Measurements from ENCODE around the gene GPR160. TPM values are rescaled to one million over a fixed set of nuclear protein-coding genes. Genes with fewer than 3 reads are reported as not detected.

GPR160 gene
- total and polyA plus RNA-seq, 9 of the 15 experiments (the other 6 are each of a cell fraction or from before 2014, with no cell fraction given), result 1.3 to 10.5 (median 8.3) TPM

DNA sequence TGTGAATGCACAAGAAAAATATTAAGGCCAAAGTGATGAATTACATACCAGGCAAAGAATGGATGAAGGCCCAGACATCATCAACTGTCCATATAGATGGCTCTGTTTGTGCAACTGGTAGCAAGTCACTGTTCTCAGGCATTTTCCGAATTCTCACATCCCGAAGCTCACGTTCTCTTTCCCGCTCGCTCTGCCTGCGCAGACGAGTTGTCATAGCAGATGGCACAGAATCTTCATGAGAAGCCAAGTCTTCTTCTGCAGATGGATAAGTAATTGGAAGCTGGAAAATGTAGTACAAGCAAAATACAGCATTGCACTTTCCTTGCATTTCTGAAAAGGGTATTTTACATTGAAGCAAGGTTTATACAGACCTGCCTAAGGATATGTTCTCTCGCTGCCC lies 64.6 kb downstream of the GPR160 start:
- FAIRE-seq (no peak), DNase-seq (ENCODE audit: extremely low read depth in 1 of 4, low spot score in 3 of 4) (no peak), ATAC-seq (no peak)
- H3K4me1 ChIP-seq (replicated peaks in 1 of 2; ENCODE audit: control insufficient read depth in 2 of 2, insufficient read depth in 2 of 2, low read length in 2 of 2), result no peaks in the 10 kb centered on the region
- in situ Hi-C loops (cut with MboI), result no loop called here
- intact Hi-C loops (cut with micrococcal nuclease), result no loop called here
- no peak overlapping the region for H2AFZ ChIP-seq (ENCODE audit: low read depth, low read length)
- H3K36me3 ChIP-seq (ENCODE audit: control insufficient read depth, insufficient read depth, low read length), result peaks cover 62% of the 10 kb centered on the region
- H3K9ac ChIP-seq (ENCODE audit: insufficient read depth in 1 of 2, low read depth in 2 of 2, low read length in 2 of 2), result no peak overlapping the region
- no peaks in the 10 kb centered on the region for H3K9me1 ChIP-seq (ENCODE audit: control insufficient read depth, insufficient read depth, low read length)
- ChIA-PET POLR2A (interaction anchor here (0.6 kb wide), 1 partner anchor 383 kb away, joined by 4 read pairs; no protein-coding TSS in a partner anchor), CTCF (ENCODE audit: low intra/inter-chr PET ratio) (no interaction called here)
- H3K27me3 ChIP-seq (ENCODE audit: control insufficient read depth in 2 of 2, insufficient read depth in 2 of 2, low read length in 2 of 2), result no peaks in the 10 kb centered on the region
- H3K27ac ChIP-seq (ENCODE audit: extremely low read depth, low read depth, low read length), result no peak overlapping the region
- no peak overlapping the region for H3K4me2 ChIP-seq (ENCODE audit: insufficient read depth, low read length)
- H3K9me3 ChIP-seq (replicated peaks; ENCODE audit: control insufficient read depth, insufficient read depth, low read depth, low read length), result no peaks in the 10 kb centered on the region
- no peaks in the 10 kb centered on the region for H4K20me1 ChIP-seq (replicated peaks; ENCODE audit: control insufficient read depth, insufficient read depth, low read length)
- no TSS peak for BruUV-seq (replicated peaks)
- no peak overlapping the region for H3K4me3 ChIP-seq
- 95% methylated on average over 8 of the region's 8 CpGs for WGBS (ENCODE audit: insufficient coverage, low coverage, missing lambda C conversion rate)
- H3K79me2 ChIP-seq (ENCODE audit: control insufficient read depth, insufficient read depth, low read length), result no peaks in the 10 kb centered on the region
- TF ChIP-seq HOXB6 (CRISPR knock-in tag; IDR thresholded peaks at IDR 0.05; ENCODE audit: borderline replicate concordance), result no peak
- no peak for TF ChIP-seq SRSF7 (optimal IDR thresholded peaks at IDR 0.05; ENCODE audit: low read depth, low read length)
- no peak for TF ChIP-seq SP1 (CRISPR knock-in tag; IDR thresholded peaks at IDR 0.05)
- no peak for TF ChIP-seq IRF2 (CRISPR knock-in tag; IDR thresholded peaks at IDR 0.05)
- TF ChIP-seq, protein P1, sequence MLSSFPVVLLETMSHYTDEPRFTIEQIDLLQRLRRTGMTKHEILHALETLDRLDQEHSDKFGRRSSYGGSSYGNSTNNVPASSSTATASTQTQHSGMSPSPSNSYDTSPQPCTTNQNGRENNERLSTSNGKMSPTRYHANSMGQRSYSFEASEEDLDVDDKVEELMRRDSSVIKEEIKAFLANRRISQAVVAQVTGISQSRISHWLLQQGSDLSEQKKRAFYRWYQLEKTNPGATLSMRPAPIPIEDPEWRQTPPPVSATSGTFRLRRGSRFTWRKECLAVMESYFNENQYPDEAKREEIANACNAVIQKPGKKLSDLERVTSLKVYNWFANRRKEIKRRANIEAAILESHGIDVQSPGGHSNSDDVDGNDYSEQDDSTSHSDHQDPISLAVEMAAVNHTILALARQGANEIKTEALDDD (IDR thresholded peaks at IDR 0.05), result no peak
- TF ChIP-seq, protein P2, sequence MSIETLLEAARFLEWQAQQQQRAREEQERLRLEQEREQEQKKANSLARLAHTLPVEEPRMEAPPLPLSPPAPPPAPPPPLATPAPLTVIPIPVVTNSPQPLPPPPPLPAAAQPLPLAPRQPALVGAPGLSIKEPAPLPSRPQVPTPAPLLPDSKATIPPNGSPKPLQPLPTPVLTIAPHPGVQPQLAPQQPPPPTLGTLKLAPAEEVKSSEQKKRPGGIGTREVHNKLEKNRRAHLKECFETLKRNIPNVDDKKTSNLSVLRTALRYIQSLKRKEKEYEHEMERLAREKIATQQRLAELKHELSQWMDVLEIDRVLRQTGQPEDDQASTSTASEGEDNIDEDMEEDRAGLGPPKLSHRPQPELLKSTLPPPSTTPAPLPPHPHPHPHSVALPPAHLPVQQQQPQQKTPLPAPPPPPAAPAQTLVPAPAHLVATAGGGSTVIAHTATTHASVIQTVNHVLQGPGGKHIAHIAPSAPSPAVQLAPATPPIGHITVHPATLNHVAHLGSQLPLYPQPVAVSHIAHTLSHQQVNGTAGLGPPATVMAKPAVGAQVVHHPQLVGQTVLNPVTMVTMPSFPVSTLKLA (conservative IDR thresholded peaks at IDR 0.05), result no peak
- TF ChIP-seq, protein P3, sequence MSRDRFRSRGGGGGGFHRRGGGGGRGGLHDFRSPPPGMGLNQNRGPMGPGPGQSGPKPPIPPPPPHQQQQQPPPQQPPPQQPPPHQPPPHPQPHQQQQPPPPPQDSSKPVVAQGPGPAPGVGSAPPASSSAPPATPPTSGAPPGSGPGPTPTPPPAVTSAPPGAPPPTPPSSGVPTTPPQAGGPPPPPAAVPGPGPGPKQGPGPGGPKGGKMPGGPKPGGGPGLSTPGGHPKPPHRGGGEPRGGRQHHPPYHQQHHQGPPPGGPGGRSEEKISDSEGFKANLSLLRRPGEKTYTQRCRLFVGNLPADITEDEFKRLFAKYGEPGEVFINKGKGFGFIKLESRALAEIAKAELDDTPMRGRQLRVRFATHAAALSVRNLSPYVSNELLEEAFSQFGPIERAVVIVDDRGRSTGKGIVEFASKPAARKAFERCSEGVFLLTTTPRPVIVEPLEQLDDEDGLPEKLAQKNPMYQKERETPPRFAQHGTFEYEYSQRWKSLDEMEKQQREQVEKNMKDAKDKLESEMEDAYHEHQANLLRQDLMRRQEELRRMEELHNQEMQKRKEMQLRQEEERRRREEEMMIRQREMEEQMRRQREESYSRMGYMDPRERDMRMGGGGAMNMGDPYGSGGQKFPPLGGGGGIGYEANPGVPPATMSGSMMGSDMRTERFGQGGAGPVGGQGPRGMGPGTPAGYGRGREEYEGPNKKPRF (IDR thresholded peaks at IDR 0.05; ENCODE audit: low read depth, low read length), result no peak
- no peak for TF ChIP-seq EGR1 (conservative IDR thresholded peaks at IDR 0.05)
- no peak for TF ChIP-seq SMARCC2 (IDR thresholded peaks at IDR 0.05; ENCODE audit: low read depth)
- no peak for TF ChIP-seq KLF16 (IDR thresholded peaks at IDR 0.05)
- TF ChIP-seq, protein P4, sequence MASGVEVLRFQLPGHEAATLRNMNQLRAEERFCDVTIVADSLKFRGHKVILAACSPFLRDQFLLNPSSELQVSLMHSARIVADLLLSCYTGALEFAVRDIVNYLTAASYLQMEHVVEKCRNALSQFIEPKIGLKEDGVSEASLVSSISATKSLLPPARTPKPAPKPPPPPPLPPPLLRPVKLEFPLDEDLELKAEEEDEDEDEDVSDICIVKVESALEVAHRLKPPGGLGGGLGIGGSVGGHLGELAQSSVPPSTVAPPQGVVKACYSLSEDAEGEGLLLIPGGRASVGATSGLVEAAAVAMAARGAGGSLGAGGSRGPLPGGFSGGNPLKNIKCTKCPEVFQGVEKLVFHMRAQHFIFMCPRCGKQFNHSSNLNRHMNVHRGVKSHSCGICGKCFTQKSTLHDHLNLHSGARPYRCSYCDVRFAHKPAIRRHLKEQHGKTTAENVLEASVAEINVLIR (CRISPR knock-in tag; IDR thresholded peaks at IDR 0.05), result no peak
- TF ChIP-seq TAF15 (IDR thresholded peaks at IDR 0.05; ENCODE audit: low read depth, low read length), result no peak
- no peak for TF ChIP-seq MAZ (CRISPR knock-in tag; conservative IDR thresholded peaks at IDR 0.05 in 1 of 2, IDR thresholded peaks at IDR 0.05 in 1 of 2)
- no peak for TF ChIP-seq KDM4B (IDR thresholded peaks at IDR 0.05; ENCODE audit: borderline replicate concordance in 2 of 2, low read depth in 1 of 2)
- TF ChIP-seq HDGF (IDR thresholded peaks at IDR 0.05), result no peak
- TF ChIP-seq KLF10 (CRISPR knock-in tag; IDR thresholded peaks at IDR 0.05), result no peak
- no peak for TF ChIP-seq SPI1 (IDR thresholded peaks at IDR 0.05; ENCODE audit: borderline replicate concordance, low read depth, low read length)
- TF ChIP-seq ZFPM2 (CRISPR knock-in tag; IDR thresholded peaks at IDR 0.05), result no peak

Data from K562 (cell line).